GM19025 (cell line): Measurements from ENCODE around the gene CDC14C.

Experiments
- ATAC-seq: cut with Tn5 transposase; IDR thresholded peaks from one replicate; pipeline ENCODE4 v1.9.1; 2021; ENCODE audit warnings: mild to moderate bottlenecking, low read depth, moderate library complexity; ENCODE audit not compliant: unreplicated experiment

CDC14C gene

GRCh38 chr7:48964074-48964473 is 39.7 kb downstream of the CDC14C start:
- no peak for ATAC-seq

DNA sequence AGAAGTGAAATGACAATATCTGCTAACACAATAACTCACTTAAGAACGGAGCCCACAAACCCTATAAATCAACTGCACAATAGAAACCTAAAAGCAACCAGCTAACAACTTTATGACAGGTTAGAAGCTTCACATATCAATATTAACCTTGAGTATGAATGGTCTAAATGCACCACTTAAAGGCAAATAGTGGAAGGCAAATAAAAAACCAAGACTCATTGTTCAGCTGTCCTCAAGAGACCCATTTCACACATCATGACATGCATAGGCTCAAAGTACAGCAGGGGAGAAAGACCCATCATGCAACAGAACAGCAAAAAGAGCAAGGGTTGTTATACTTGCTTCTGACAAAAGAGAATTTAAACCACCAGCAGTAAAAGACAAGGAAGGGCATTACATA is 46.8 kb downstream of the CDC14C start:
- no peak for ATAC-seq

DNA sequence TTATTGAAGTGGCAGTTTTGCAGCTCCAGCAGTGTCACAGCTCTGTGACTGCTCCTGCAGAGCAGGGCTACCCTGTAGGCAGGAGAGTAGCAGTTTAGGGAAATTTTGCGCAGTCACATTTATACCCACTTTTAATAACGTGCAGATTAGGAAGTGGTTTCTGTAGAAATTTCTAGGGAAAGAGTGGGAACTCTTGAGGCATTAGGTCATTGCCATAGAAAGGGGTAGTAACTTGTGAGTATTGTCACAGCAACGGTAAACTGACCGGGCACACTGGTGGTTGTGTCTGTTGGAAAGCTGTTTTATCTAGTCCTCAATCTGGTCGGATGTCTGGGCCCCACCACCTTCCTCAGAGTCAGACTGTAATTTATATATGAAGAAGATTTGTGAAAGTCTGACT is 51.9 kb downstream of the CDC14C start:
- no peak for ATAC-seq

- no peak for ATAC-seq
Observed at GRCh38 chr7:48976850-48977249, 52.5 kb downstream of the CDC14C start.
